Islet precursor cell (in vitro differentiated cells): Measurements from ENCODE around the gene SLC35E3.
"Not testable (repeated sequence)": the region's sequence is repeated elsewhere in the genome, so short reads cannot be mapped to it uniquely, and the experiment has no call there.

Experiments
- DNase-seq: peaks from one replicate; pipeline ENCODE4 v3.0.0-alpha.2; 2018

The SLC35E3 gene

GRCh38 chr12:68814490-68815231 is 68.7 kb downstream of the SLC35E3 start:
- DNase-seq: no peak

GRCh38 chr12:68815232-68815927 is 69.4 kb downstream of the SLC35E3 start:
- DNase-seq: no peak

GRCh38 chr12:68815928-68816800 is 70.2 kb downstream of the SLC35E3 start:
- no peak for DNase-seq

GRCh38 chr12:68819481-68819880 is 73.5 kb downstream of the SLC35E3 start:
- DNase-seq: not testable (repeated sequence)

GRCh38 chr12:68821357-68822188 is 75.6 kb downstream of the SLC35E3 start:
- DNase-seq: no peak

GRCh38 chr12:68823696-68824095 is 77.7 kb downstream of the SLC35E3 start:
- DNase-seq: peak; percentile 60

GRCh38 chr12:68824131-68824530 is 78.2 kb downstream of the SLC35E3 start:
- DNase-seq: no peak

- no peak for DNase-seq
Observed at GRCh38 chr12:68824597-68825250, 78.7 kb downstream of the SLC35E3 start.

- DNase-seq: no peak
Observed at GRCh38 chr12:68825569-68826217, 79.7 kb downstream of the SLC35E3 start.

- DNase-seq: no peak
Observed at GRCh38 chr12:68827895-68828671, 82.1 kb downstream of the SLC35E3 start.

- DNase-seq: no peak
Observed at GRCh38 chr12:68828672-68829068, 82.7 kb downstream of the SLC35E3 start.
